HL-60 (cell line): ENCODE measurements around the gene CNIH2.
"Not testable (repeated sequence)": the region's sequence is repeated elsewhere in the genome, so short reads cannot be mapped to it uniquely, and the experiment has no call there.

ENCODE experiments used
- DNase-seq, 2 experiments: peaks; one replicate each; pipeline ENCODE4 v3.0.0-alpha.2; 2010 to 2020; ENCODE audit warnings: low read depth in 1 of 2, low spot score in 1 of 2
- H3K27ac ChIP-seq: fragments of 250-450 bp; sonication (Bioruptor Pico); replicated peaks from 2 replicates; pipeline ENCODE4 v1.5.1; 2020; ENCODE audit warnings: mild to moderate bottlenecking, moderate library complexity
- H3K27me3 ChIP-seq: fragments of 250-450 bp; sonication (Bioruptor Pico); 2 replicates; pipeline ENCODE4 v1.5.1; 2021; ENCODE audit warnings: mild to moderate bottlenecking, moderate library complexity; ENCODE audit not compliant: insufficient read depth, poor library complexity, severe bottlenecking
- H3K4me3 ChIP-seq: replicated peaks from 2 replicates; pipeline ENCODE4 v1.5.1; 2011; ENCODE audit warnings: mild to moderate bottlenecking, control low read depth, low read length; ENCODE audit not compliant: insufficient read depth
- GABPA ChIP-seq: IDR thresholded peaks from 2 replicates; pipeline ENCODE4 v1.6.1; 2012; ENCODE audit warnings: low read depth
- POLR2AphosphoS5 ChIP-seq: IDR thresholded peaks from 2 replicates; pipeline ENCODE4 v1.6.1; 2012; ENCODE audit warnings: low read depth
- SPI1 ChIP-seq: IDR thresholded peaks from 2 replicates; pipeline ENCODE4 v1.6.1; 2012; ENCODE audit warnings: low read depth, mild to moderate bottlenecking, borderline replicate concordance
- TF ChIP-seq, protein P1 (sequence below): IDR thresholded peaks from 2 replicates; pipeline ENCODE4 v1.6.1; 2012; ENCODE audit warnings: low read depth; ENCODE audit not compliant: insufficient replicate concordance
- TF ChIP-seq, protein P2 (sequence below): IDR thresholded peaks from one replicate; pipeline ENCODE4 v1.5.1; 2011; ENCODE audit warnings: low read length, control low read depth, inconsistent platforms; ENCODE audit not compliant: insufficient read depth

The CNIH2 gene

DNA sequence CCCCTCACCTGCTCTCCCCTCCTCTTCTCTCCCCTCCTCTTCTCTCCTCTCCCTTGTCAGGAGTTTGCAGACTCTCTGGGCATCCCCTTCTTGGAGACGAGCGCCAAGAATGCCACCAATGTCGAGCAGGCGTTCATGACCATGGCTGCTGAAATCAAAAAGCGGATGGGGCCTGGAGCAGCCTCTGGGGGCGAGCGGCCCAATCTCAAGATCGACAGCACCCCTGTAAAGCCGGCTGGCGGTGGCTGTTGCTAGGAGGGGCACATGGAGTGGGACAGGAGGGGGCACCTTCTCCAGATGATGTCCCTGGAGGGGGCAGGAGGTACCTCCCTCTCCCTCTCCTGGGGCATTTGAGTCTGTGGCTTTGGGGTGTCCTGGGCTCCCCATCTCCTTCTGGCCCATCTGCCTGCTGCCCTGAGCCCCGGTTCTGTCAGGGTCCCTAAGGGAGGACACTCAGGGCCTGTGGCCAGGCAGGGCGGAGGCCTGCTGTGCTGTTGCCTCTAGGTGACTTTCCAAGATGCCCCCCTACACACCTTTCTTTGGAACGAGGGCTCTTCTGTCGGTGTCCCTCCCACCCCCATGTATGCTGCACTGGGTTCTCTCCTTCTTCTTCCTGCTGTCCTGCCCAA lies 1.9 kb upstream of the CNIH2 start:
- no peaks in the 10 kb centered on the region for H3K27me3 ChIP-seq
- H3K4me3 ChIP-seq: no peak overlapping the region
- no peak overlapping the region for H3K27ac ChIP-seq
- TF ChIP-seq GABPA (no peak), SPI1 (no peak), POLR2AphosphoS5 (no peak)
- TF ChIP-seq, protein P1, sequence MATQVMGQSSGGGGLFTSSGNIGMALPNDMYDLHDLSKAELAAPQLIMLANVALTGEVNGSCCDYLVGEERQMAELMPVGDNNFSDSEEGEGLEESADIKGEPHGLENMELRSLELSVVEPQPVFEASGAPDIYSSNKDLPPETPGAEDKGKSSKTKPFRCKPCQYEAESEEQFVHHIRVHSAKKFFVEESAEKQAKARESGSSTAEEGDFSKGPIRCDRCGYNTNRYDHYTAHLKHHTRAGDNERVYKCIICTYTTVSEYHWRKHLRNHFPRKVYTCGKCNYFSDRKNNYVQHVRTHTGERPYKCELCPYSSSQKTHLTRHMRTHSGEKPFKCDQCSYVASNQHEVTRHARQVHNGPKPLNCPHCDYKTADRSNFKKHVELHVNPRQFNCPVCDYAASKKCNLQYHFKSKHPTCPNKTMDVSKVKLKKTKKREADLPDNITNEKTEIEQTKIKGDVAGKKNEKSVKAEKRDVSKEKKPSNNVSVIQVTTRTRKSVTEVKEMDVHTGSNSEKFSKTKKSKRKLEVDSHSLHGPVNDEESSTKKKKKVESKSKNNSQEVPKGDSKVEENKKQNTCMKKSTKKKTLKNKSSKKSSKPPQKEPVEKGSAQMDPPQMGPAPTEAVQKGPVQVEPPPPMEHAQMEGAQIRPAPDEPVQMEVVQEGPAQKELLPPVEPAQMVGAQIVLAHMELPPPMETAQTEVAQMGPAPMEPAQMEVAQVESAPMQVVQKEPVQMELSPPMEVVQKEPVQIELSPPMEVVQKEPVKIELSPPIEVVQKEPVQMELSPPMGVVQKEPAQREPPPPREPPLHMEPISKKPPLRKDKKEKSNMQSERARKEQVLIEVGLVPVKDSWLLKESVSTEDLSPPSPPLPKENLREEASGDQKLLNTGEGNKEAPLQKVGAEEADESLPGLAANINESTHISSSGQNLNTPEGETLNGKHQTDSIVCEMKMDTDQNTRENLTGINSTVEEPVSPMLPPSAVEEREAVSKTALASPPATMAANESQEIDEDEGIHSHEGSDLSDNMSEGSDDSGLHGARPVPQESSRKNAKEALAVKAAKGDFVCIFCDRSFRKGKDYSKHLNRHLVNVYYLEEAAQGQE: no peak
- TF ChIP-seq, protein P2, sequence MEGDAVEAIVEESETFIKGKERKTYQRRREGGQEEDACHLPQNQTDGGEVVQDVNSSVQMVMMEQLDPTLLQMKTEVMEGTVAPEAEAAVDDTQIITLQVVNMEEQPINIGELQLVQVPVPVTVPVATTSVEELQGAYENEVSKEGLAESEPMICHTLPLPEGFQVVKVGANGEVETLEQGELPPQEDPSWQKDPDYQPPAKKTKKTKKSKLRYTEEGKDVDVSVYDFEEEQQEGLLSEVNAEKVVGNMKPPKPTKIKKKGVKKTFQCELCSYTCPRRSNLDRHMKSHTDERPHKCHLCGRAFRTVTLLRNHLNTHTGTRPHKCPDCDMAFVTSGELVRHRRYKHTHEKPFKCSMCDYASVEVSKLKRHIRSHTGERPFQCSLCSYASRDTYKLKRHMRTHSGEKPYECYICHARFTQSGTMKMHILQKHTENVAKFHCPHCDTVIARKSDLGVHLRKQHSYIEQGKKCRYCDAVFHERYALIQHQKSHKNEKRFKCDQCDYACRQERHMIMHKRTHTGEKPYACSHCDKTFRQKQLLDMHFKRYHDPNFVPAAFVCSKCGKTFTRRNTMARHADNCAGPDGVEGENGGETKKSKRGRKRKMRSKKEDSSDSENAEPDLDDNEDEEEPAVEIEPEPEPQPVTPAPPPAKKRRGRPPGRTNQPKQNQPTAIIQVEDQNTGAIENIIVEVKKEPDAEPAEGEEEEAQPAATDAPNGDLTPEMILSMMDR: no peak
- no peak for DNase-seq

DNA sequence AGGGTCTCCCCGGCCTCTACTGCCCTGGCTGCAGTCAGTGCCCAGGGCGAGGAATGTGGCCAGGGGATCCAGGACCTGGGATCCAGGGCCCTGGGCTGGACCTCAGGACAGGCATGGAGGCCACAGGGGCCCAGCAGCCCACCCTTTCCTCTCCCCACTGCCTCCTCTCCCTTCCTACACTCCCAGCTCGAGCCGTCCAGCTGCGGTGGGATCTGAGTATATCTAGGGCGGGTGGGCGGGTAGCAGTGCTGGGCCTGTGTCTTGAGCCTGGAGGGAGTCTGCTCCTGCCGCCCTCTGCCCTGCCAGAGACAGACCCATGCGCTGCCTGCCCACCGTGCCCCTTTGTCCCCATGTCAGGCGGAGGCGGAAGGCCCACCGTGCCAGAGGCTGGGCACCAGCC lies 1.4 kb upstream of the CNIH2 start:
- not testable (repeated sequence) for H3K27me3 ChIP-seq, H3K4me3 ChIP-seq, DNase-seq, H3K27ac ChIP-seq

DNA sequence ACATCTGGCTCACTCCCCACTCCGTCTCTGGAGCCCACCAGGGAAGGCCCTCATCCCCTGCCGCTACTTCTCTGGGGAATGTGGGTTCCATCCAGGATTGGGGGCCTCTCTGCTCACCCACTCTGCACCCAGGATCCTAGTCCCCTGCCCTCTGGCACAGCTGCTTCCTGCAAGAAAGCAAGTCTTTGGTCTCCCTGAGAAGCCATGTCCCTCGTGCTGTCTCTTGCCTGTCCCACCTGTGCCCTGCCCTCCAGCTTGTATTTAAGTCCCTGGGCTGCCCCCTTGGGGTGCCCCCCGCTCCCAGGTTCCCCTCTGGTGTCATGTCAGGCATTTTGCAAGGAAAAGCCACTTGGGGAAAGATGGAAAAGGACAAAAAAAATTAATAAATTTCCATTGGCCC lies 911 bp upstream of the CNIH2 start:
- DNase-seq: peak in 1 of 2 experiments; percentile 31
- H3K4me3 ChIP-seq, H3K27me3 ChIP-seq, H3K27ac ChIP-seq: not testable (repeated sequence)

DNA sequence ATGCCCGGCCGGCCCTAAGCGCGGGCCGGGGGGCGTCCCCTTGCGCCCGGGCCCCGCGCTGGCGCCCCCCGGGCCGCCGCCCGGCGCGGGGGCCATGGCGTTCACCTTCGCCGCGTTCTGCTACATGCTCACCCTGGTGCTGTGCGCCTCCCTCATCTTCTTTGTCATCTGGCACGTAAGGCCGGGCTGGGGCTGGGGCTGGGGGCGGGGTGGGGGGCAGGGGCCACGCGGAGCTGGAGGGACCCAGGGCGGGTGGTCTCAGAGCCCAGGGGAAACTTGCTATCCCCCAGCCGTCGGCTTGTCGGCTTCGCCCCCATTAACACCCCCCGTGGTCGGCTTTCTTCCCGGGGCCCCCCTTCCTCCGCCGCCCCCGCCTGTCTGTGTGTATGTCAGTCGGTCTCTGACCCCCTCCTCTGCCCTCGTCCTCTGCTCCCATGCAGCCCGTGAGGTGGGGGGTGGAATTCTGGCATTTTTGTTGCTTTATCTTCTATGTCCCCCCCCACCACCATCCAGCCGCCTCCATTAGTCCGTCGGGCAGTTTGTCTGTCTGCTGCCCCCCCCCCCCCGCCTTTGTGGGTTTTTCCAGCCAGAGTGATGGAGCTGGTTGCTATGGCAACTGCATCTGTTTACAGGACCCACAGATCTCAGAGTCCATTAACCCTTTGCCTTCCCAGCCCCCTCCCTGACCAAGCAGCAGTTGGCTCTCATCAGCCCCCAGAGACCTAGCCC lies 552 bp downstream of the CNIH2 start:
- no peak for DNase-seq
- Histone ChIP-seq H3K27me3 (no peaks in the 10 kb centered on the region), H3K4me3 (no peak overlapping the region), H3K27ac (no peak overlapping the region)
- TF ChIP-seq POLR2AphosphoS5 (no peak), SPI1 (no peak)

DNA sequence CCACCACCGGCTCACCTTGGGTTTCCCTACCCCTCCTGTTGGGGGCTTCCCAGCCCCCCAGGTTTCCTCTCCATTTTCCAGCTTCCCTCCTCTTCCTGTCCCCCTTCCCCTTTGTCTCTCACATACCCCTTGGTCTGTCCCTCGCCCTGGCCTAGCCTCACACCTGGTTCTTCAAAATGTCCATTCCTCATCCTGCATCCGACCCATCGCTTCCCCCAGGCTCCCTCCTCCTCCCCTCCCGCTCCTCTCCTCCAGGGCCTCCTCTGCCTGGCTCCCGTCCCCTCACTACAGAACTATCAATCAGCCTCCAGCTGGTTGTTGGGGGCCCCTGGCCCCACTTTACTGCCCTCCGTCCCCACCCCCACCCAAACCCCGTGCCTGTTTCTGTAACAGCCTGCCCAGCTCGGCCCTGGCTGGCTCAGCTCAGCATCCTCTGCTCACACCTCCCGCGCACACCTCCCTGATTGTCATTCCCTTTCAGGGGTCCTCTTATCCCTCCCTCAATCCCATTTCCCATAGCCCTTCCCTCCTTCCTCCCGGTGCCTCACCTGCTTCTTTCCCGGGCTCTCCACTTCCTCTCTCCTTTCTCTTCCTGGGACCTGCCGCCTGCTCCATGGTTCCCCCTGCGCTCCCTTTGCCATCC lies 1.2 kb downstream of the CNIH2 start:
- TF ChIP-seq POLR2AphosphoS5 (no peak), GABPA (no peak), SPI1 (no peak)
- TF ChIP-seq, protein P2: no peak
- TF ChIP-seq, protein P1: no peak
- H3K27me3 ChIP-seq: no peaks in the 10 kb centered on the region
- H3K4me3 ChIP-seq: no peak overlapping the region
- H3K27ac ChIP-seq: no peak overlapping the region
- no peak for DNase-seq
